HG03521 (cell line): ENCODE data around the gene HDDC3.
A peak's percentile ranks its signal among the peaks of the same experiment; 100 is the strongest.
"Not testable (repeated sequence)": the region's sequence is repeated elsewhere in the genome, so short reads cannot be mapped to it uniquely, and the experiment has no call there.

Experiments used
- ATAC-seq: cut with Tn5 transposase; IDR thresholded peaks from one replicate; pipeline ENCODE4 v1.9.1; 2021; ENCODE audit warnings: mild to moderate bottlenecking, moderate library complexity; ENCODE audit not compliant: unreplicated experiment

Gene HDDC3

GRCh38 chr15:90911906-90912769 lies 20.2 kb downstream of the HDDC3 start:
- ATAC-seq: no peak

GRCh38 chr15:90911302-90911623 lies 21.1 kb downstream of the HDDC3 start:
- ATAC-seq: no peak

GRCh38 chr15:90910441-90911301 lies 21.7 kb downstream of the HDDC3 start:
- no peak for ATAC-seq

GRCh38 chr15:90909976-90910375 lies 22.4 kb downstream of the HDDC3 start:
- ATAC-seq: no peak

- ATAC-seq: not testable (repeated sequence)
Observed at GRCh38 chr15:90909449-90909848, 22.9 kb downstream of the HDDC3 start.

- no peak for ATAC-seq
Observed at GRCh38 chr15:90907838-90908507, 24.4 kb downstream of the HDDC3 start.

- no peak for ATAC-seq
Observed at GRCh38 chr15:90907051-90907660, 25.2 kb downstream of the HDDC3 start.

- ATAC-seq: no peak
Observed at GRCh38 chr15:90906181-90906849, 26.0 kb downstream of the HDDC3 start.

GRCh38 chr15:90905306-90906180 lies 26.8 kb downstream of the HDDC3 start:
- ATAC-seq: no peak

- ATAC-seq: no peak
Observed at GRCh38 chr15:90904746-90905145, 27.6 kb downstream of the HDDC3 start.

- no peak for ATAC-seq
Observed at GRCh38 chr15:90903733-90904536, 28.4 kb downstream of the HDDC3 start.

GRCh38 chr15:90902840-90903732 lies 29.3 kb downstream of the HDDC3 start, which contains the start of gene MAN2A2:
MAN2A2 (plus strand) TSS chr15:90903302; CDS start chr15:90904208, 906 bp downstream.
- ATAC-seq: peak; percentile 50

- ATAC-seq: peak; percentile 60
Observed at GRCh38 chr15:90902040-90902839, 30.1 kb downstream of the HDDC3 start.

- ATAC-seq: no peak
Observed at GRCh38 chr15:90901175-90902039, 30.9 kb downstream of the HDDC3 start.

- not testable (repeated sequence) for ATAC-seq
Observed at GRCh38 chr15:90897131-90897655, 35.2 kb downstream of the HDDC3 start.
